ENCODE results near the gene NEURL1.
"Not testable (repeated sequence)": the region's sequence is repeated elsewhere in the genome, so short reads cannot be mapped to it uniquely, and the experiment has no call there.

Gene NEURL1

DNA sequence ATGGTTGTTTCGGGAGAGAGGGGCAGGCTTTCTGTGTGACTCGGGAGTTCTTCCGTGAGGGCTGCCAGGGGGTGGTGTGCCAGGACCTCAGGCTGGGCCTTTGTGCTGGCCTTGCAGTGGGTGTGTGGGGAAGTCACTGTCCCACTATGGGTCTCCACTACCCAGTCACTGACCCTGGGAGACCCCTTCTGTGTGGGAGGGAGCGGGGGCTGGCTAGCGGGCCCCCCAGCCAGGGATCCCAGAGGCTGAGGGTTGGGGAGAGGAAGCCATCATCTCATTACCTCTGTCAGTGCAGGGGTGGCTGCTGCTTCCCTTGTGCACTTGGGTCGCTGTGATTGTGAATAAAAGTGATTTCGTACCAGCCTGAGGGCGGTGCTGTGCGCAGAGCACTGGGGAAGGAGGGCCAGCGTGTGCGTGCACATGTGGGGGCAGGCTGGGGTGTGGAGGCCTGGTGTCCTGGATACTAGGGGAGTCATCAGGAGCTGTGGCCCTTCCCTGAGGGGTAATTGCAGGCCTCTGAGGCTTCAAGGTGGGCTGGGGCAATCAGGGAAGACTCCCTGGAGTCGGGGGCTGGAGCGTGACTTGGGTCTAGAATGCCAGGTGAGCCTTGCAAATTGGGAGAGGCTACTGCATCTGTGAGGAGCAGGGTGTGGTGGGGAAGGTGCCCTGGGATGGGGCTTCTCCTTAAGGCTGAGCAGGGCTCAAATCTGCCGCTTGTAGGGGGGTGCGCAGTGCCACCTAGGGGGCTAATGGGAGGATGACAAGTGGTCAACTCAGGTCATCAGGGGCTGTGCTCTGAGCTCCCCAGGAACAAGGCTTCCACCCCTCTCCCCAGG is 98.9 kb downstream of the NEURL1 start:
- DNase-seq, result no peak

DNA sequence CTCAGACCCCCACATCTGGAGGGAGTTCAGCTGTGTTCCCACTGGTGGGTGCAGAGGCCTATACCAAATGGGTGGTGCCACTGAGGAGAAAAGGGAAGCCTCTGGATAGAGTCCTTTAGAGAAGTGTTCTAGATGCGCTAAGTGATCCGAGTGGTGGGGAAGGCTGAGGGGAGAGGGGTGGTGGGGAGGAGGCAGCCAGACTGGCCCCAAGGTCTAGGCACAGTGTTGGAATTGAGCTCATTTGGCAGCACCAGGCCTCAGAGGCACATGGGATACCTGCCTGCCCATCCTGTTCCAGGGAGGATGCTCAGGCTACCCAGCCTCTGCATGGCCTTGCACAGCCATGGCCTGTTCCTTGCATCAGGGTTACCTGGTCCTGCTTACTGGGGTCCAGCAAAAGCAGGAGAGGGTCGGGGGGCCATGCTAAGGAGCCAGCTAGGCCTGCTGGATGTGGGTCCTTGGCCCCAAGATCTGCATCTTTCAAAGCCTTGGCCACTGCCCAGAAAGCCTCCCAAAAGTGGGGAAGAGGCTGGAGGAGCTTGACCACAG is 99.6 kb downstream of the NEURL1 start:
- DNase-seq, result no peak

DNA sequence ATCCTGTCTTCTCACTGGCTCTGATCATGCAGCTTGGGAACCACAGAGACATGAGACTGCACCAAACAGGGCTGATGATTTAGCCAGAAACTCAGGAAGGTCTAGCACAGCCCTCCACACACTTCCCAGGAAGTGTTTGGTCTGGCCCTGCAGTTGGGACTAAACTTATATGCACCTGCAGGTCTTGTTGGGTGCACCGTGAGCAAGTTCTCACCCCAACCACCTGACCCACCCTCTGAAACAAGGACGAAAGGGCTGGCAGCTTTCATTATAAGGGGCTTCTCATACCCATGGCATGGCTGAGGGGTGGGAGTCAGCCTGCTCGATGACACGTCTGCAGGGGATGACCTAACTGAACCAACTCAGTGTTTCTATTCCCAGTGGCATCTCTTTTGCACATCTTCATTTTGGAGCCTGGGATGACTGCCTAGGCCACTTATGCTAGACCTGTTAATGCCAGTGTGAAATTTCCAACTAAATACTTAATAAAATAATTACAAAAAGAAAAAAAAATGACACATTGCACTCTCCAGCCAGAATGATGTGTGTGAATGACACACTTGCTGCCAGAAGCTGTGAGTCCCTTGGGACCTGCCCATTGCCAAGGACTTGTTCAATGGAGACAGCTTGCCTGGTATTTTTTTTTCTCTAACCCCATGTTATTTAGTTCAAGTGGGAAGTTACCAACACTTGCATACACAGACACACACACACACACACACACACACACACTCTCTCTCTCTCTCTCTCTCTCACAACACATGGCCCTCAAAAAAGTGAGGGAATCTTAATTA is 102.6 kb downstream of the NEURL1 start:
- no peak for DNase-seq

DNA sequence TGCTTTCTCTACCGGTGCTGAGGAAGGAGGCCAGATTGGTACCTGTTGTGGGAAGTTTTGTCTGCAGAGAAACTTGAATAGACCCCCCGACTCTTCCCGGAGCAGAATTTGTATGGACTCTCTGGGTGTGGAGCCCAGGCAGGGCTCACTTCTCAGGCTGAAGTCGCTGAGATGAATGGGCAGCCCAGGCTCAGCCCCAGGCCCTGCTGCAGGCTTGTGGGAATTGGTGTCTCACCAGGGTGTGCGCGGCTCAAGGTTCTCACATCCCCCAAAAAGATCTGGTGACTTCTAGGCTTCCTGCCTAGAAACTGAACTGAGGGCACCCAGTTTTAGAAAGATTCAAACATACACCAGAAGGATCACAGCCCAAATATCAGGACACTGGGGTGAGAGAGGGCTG is 103.5 kb downstream of the NEURL1 start:
- DNase-seq, result no peak

DNA sequence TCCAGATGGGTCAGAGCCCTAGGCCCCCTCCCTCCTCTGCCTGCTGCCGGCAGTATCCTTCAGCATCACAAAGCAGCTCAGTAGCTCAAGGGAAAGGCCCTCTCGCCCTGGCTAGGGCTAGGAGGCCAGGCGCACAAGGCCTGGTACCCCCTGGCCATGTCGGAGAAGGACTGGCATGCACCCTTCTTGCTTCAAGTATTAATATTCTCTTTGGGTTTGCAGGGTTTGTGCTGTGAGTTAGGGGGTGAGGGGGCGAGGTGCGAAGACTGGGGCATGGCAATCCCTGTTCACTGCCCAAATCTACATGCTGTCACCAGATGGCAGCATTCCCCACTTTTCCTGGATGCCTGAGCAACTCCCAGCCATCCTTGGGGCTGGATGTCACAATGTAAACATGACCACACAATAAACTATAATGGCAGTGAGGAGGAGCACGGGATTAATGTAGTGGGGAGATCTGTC is 105.2 kb downstream of the NEURL1 start:
- DNase-seq, result no peak

DNA sequence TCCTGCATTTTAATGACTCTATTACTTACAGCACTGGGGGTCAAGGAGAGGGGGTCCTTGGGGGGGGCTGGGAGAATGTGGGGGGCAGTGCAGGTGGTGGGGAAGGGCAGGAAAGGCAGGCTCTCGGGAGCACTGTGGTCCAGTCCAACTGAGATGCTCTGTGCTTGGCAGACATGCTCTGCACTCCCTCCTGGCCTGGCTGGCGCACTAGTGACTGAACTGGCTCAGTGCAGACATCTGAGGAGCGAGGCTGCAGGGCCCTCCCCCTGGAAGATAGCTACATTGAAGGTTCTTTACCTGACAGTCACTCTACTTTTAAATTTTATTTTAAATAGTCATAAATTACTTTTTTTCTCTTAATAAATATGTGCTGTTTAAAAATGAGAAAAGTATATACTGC is 105.7 kb downstream of the NEURL1 start:
- no peak for DNase-seq

DNA sequence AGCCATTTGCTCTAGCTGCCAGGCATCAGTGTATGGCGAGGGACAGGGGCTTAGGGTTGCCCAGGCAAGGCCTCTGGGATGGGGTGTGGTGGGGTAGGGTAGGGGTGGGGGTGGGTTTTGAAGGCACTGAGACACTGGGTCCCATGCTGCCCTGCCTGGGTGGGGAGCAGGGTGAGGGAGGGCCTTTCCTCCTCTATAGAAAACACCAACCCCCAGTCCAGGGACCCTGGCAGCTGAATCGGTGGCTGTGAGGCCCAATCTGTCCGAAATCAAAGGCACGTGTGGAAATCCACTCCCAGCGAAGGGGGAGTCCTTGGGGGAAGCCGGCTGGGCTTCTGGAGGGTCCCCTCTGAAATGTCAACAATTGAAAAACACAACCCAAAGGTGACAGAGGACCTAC is 106.4 kb downstream of the NEURL1 start:
- DNase-seq, result no peak

DNA sequence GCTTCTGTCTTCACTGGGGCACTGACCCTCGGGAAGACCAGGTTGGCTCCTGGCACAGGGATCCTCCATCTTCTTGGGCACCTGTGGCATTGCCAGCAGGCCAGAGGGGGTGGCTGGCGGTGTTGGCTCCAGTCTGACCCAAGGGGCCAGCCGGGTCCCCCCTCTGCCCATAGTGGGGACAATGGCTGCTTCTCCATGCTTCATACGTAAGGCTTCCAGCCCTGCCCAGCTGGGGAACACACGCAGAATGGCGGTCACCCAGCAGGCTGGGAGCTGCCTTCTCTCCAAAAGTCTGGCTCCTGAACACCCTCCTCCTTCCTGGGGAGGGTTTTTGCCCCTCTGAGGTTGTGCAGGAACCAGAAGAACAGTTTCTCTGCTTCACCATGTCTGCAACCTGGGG is 106.8 kb downstream of the NEURL1 start:
- DNase-seq, result no peak

DNA sequence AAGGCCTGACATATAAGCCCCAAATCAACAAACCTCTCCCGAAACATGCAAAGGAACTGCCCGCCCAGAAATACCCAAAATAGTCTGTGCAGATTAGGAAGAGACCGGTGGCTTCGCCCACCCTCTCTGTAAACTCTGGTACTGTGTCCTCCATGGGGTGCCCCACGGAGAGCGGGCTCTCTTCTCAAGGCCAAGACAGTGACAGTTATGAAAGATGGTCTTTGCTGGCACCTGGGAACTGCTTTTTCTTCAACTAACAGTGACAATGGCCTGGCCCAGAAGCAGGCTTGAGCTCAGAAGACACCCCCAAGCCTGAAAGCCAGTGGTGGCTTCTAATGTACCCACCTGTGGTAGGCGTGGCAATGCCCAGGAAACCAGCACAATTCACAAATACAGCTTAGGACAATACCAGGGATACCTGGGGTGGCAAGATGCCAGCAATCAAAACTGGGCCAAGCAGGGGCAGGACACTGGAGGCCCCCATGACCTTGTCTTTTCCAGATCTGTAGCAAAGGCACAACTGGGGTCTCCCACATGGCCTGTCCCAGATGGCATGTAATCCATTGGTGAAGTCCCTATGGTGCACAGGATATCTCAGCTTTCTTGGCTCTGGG is 107.6 kb downstream of the NEURL1 start:
- no peak for DNase-seq

DNA sequence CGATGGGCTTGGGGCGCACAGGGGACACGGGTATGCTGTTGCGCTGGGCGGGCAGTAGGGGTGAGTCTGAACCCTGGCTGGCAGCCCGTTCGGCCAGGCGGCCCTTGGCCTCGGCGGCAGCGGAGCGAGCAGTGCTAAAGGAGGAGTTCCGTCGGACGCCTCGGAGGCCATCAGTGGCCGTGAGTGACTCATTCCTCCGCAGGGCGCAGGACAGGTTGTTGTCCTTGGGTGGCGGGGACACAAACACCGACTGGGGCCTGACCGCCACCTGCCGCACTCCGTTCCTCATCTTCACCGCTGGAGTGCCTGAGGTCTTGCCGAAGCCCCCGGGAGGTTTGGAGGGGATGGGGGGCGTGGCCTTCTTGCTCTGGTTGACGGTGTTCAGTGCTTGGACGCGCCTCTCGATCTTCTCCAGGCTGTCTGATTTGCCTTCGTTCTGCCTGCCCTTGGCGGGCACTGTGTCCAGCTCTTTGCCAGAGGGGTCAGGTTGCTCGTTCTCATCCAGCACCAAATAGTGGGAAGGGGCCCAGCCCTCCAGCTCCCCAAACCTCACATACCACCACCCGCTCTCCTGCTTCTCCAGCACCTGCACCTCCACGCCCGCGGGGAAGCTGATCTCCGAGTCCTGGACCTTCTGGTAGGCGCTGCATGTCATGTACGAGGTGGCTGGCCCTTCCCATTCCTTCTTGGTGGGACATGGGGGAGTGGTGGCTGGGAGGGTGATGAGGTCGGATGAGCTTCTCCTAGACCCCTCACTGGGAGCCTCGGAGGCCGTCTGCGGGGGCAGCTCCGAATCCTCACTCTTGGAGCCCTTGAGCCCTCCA is 108.7 kb downstream of the NEURL1 start:
- DNase-seq, result no peak

DNA sequence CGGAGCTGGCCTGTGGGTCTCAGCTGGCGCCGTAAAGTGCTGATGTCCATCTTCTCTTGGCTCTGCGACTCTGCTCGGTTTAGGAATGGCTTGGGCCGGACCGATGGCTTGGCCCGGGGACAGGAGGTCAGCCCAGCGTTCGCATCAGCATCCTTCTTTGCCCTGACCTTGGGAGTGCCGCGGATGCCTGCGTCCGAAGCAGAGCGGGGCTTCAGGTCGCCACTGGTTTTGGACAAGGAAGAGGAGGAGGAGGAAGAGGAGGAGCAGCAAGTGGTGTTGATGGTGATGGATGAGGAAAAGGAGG is 109.3 kb downstream of the NEURL1 start:
- no peak for DNase-seq

DNA sequence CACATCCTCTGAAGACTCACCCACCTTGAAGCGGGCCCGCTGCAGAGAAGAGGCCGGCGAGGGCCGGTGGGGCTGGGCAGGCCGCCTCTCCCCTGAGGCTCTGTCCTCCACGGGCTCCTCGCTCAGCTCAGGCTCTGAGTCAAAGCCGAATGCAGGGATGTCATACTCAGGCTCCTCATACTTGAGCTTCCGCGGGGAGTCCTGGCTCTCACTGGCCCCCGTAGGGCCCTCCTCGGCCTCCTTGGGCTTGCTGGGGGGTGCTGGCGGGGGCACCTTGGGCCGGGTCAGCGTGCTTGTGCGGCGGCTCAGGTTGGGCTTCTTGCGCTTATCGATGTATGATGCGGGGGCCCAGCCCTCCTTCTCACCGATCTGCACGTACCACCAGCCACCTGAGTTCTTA is 109.9 kb downstream of the NEURL1 start:
- DNase-seq, result no peak

DNA sequence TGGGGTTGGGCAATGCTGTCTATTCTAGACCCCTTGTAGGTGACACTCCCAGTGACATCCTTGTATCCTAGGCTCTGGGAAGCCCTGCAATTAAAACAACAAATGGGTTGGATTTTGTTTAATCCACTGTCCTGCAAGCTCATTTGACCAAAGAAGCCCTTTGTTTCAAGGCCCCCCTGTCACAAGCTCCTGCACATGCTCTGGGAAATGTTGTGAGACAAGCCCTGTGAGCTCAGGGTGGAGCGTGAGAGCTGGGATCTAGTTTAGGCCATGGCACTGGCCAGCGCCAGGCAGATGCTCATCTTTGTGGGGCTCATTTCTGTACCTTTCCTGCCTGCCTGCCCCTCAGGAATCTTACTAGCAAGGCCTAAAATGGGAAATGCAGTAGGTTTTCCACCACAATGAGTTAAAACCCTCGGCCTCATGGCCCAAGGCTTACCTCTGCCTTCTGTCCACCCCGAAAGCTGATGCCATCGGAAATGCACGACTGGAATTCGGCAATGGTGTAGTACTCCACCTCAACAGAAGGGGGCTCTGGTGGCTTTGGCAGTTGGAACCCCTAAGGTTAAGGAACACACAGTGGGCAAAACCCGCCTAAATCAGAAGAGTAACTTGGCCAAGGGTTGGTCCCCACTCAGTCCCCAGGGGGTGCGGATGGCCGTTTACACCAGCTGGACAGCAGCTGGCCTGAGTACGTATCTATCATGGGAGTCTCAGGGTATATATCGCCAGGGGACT is 112.0 kb downstream of the NEURL1 start:
- no peak for DNase-seq

DNA sequence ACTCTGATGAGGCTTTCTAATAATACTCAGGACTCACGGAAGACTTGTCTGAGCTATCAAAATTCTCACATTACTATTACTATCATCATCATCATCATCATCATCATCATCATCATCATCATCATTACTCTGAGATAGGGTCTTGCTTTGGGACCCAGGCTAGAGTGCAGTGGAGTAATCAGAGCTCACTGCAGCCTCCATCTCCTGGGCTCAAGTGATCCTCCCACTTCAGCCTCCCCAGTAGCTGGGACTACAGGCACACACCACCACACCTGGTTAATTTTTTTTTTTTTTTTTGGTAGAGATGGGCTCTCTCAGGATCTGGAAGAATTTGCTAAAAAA is 112.6 kb downstream of the NEURL1 start:
- not testable (repeated sequence) for DNase-seq

DNA sequence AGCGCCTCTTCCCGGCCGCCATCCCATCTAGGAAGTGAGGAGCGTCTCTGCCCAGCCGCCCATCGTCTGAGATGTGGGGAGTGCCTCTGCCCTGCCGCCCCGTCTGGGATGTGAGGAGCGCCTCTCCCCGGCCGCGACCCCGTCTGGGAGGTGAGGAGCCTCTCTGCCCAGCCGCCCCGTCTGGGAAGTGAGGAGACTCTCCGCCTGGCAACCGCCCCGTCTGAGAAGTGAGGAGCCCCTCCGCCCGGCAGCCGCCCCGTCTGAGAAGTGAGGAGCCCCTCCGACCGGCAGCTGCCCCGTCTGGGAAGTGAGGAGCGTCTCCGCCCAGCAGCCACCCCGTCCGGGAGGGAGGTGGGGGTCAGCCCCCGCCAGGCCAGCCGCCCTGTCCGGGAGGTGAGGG is 113.5 kb downstream of the NEURL1 start:
- DNase-seq, result not testable (repeated sequence)

DNA sequence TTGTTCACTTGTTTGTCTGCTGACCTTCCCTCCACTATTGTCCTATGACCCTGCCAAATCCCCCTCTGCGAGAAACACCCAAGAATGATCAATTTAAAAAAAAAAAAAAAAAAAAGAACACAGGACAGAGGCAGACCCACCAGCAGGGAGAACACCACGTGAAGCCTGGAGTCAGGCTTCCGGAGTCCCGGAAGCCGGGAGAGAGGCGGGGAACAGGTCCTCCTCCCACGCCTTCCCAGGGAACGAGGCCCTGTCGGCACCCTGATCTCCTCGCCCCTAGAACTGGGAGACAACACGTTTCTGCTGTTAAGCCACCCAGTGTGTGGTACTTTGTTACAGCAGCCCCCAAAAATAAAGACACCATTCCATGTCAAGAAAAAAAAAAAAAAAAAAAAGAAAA is 114.6 kb downstream of the NEURL1 start:
- not testable (repeated sequence) for DNase-seq

DNA sequence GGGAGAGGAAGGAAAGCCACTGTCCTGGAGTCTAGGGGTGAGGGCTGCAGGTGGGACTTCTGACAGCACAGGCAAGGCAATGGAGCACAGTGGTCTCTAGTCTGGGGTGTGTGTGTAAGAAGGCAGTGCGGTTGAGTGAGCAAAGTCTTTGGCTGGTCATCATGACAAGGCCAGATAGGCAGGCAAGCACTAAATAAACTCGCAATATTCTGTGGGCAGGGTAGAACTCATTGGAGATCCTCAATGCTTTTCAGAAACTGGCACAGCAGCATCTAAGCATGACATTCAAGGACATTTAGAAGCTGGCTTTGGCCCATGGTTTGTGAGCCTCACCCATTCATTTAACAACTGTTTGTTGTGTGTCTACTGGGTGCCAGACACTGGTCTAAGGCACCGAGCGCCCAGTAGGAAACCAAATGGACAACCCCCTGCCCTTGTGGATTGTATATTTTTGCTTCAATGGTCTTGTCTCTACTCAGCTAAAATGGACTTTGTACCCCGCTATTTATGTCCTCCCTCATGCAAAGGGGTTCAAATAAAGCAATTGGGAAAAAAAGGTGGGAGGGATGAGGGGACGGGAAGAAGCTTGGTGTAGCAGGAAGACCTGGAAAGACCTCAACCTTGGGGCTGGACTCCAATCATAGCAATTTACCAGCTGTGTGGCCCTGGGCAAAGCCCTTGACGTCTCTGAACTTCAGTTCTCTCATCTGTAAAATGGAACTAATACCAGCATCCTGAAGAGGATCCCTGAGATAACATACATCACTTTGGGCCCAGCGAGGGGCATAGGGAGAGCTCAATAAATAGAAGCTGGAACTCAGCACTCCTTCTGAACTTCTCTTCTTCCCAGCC is 116.0 kb downstream of the NEURL1 start:
- no peak for DNase-seq

DNA sequence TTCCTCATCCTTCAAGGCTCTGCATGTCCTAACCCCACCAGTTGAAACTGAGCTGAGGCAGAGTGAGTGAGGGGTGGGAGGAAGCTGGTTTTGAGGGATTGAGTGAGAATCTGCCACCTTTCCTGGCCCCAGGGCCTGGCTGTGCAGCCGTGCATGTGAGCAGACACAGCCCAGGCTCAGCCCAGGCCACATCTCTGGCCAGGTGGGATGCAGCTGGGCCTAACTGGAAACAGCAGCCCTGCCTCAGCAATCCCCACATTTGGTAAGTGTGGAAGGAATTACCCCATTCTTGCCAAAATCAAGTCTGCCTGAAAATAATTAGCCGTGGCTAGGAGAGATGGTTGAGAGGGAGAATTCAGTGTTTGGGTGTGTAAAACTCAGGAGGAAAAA is 116.6 kb downstream of the NEURL1 start:
- no peak for DNase-seq

DNA sequence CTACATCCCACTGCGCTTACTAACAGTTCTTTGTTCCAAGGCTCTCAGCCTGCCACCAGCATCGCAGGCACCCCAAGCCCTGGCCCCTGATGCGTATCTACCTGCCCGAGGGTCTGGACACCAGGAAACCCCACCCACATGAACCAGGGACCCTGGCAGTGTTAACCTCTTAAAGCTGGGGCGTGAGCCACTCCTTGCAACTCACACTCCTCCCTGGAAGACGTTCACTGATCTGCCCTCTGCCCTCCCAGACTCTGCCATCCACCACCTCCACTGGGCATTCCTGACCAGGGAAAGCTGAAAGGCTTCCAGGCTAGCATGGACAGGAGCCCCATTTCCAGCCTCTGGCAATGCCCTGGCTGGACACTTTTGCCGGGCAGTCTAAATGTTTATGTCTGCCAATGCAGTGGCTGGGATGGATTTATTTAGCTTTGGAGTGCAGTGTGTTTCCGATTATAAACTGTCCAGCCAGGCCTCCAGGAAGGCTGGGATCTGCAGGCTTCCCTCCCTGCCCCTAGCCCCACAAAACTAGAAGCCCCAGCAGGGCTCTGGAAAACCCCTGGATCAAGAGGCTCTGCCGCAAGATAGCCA is 117.5 kb downstream of the NEURL1 start:
- DNase-seq, result no peak

DNA sequence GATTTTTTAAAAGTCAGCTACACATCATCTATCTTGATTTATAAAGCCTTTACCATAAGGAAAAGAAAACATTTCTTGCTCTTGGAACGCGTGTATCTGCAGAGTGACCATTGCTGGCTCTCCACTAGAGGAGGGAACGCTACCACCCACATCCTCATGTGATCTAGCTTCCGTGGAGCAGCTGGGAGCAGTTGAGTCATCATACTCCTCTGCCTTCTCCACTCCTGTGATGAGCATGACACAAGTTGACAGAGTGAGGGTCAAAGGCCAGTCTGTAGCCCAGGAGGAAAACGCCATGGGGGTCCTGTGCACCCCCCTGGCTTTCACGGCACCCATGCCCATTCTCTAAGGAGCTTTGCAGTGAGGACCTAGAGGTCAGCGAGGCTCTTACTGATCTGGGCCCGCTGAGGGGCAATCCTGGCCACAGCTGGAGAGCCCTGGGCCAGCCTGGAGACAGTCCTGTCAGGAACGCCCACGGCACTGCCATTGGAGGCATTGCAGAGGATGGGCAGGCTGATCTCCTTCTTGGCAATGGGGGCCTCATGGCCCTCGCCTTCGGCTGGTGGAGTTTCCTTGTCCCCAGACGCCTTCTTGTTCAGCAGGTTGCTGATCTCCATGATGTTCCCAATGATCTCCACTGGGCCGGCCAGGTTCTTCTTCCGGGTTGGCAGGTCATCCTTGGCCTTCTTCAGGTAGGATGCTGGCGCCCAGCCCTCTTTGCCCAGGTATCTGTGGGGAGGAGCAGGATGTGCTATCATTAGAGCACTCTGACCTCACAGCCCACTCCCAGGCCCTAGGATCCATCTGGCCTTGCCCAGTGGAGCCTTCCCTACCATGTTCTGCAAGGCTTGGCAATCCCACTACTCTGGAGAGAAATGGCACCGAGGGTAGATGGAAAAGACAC is 119.2 kb downstream of the NEURL1 start:
- no peak for DNase-seq
